ENCODE measurements around the gene FNTB. TPM values are rescaled to one million over a fixed set of nuclear protein-coding genes. Genes with fewer than 3 reads are reported as not detected.

FNTB gene
- total and polyA plus RNA-seq, 12 donors = 12.2 to 27.2 (median 22.3) TPM

- no peak for DNase-seq
- intact Hi-C loops (cut with DNase I) = no loop called here
- WGBS, 4 donors = 85 to 92% (median 87%) methylated on average over 14 to 15 of the region's 15 CpGs
- Histone ChIP-seq H3K27ac (no peak overlapping the region), H3K4me3 (no peak overlapping the region), H3K27me3 (no peaks in the 10 kb centered on the region), H3K36me3 (replicated peaks in 1 of 2) (no peaks in the 10 kb centered on the region), H3K9me3 (replicated peaks in 1 of 3) (no peaks in the 10 kb centered on the region), H3K4me1 (replicated peaks in 1 of 2) (no peaks in the 10 kb centered on the region)
- TF ChIP-seq POLR2A (IDR thresholded peaks at IDR 0.05) (no peak), CTCF (IDR thresholded peaks at IDR 0.05) (no peak)
These were observed 21.2 kb upstream of the FNTB start for GRCh38 chr14:64965356-64966000.

GRCh38 chr14:64966976-64967375, 19.7 kb upstream of the FNTB start:
- Histone ChIP-seq H3K9me3 (replicated peaks in 1 of 3) (no peaks in the 10 kb centered on the region), H3K27ac (no peak overlapping the region), H3K4me3 (no peak overlapping the region), H3K27me3 (no peaks in the 10 kb centered on the region), H3K36me3 (replicated peaks in 1 of 2) (no peaks in the 10 kb centered on the region), H3K4me1 (replicated peaks in 1 of 2) (peaks cover 5 to 8% of the 10 kb centered on the region in 2 donors)
- no peak for DNase-seq
- no peak for TF ChIP-seq POLR2A (IDR thresholded peaks at IDR 0.05)
- TF ChIP-seq CTCF (IDR thresholded peaks at IDR 0.05) = no peak
- WGBS, 4 donors = 78 to 100% (median 95%) methylated on average over 2 of the region's 2 CpGs
- intact Hi-C loops (cut with DNase I) = no loop called here

- Histone ChIP-seq H3K4me3 (no peak overlapping the region), H3K27me3 (no peaks in the 10 kb centered on the region), H3K4me1 (replicated peaks in 1 of 2) (peaks cover 5 to 8% of the 10 kb centered on the region in 2 donors), H3K9me3 (replicated peaks in 1 of 3) (no peaks in the 10 kb centered on the region), H3K36me3 (replicated peaks in 1 of 2) (no peaks in the 10 kb centered on the region), H3K27ac (no peak overlapping the region)
- TF ChIP-seq POLR2A (IDR thresholded peaks at IDR 0.05) = no peak
- no peak for TF ChIP-seq CTCF (IDR thresholded peaks at IDR 0.05)
- DNase-seq = no peak
- intact Hi-C loops (cut with DNase I) = no loop called here
- WGBS, 4 donors = 91 to 96% (median 95%) methylated on average over 7 of the region's 7 CpGs
These were observed 18.5 kb upstream of the FNTB start for GRCh38 chr14:64968167-64968566.

GRCh38 chr14:64968651-64969050, 18.0 kb upstream of the FNTB start:
- Histone ChIP-seq H3K9me3 (replicated peaks in 1 of 3) (no peaks in the 10 kb centered on the region), H3K27ac (no peak overlapping the region), H3K36me3 (replicated peaks in 1 of 2) (no peaks in the 10 kb centered on the region), H3K4me3 (no peak overlapping the region), H3K27me3 (no peaks in the 10 kb centered on the region), H3K4me1 (replicated peaks in 1 of 2) (peaks cover 5 to 8% of the 10 kb centered on the region in 2 donors)
- WGBS, 4 donors = 80 to 95% (median 90%) methylated on average over 6 of the region's 6 CpGs
- TF ChIP-seq CTCF (IDR thresholded peaks at IDR 0.05) (no peak), POLR2A (IDR thresholded peaks at IDR 0.05) (no peak)
- no peak for DNase-seq
- intact Hi-C loops (cut with DNase I) = no loop called here
